ENCODE data around the gene PRSS8.
A peak's percentile ranks its signal among the peaks of the same experiment; 100 is the strongest.

PRSS8 gene

DNA sequence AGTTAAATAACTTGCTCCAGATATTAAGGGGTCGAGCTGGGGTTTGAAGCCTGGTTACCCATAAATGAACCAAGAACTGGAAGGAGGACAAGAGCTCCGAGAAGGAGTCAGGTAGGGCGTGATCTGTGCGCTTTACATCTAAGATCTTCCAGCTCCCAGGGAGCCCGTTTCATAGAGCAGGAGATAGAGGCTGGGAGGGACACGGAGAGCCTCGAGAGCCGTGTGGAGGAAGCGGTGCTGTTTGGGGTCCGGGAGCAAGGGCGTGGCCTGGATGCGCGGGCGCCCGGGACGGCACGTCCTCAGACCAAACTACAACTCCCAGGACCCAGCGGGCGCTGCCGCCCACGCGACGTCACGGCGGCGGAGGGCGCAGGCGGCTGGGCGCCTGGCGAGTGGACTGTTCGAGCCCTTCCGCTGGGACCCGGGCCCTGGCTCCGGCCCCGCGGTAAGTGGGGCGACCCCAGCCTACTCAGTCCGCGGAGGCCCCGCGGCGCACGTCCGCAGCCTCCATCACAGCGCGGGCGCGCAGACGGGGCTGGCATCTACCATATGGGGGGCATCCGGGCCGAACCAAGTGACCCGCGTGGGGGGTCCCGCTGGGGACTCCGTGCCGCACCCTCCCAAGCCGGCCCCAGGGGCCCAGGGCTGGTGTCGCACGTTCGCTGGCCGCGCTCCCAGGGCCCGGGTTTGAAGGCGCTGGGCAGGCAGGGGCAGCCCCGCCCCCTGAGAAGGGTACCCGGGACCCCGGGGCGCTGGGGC, 27.3 kb downstream of the PRSS8 start, which contains the start of gene BCKDK:
TSS of gene BCKDK (plus strand) at position 352 of the 759 bp plus-strand sequence. CDS start 838 bp downstream, outside the sequence.
- Histone ChIP-seq H2BK15ac (ENCODE audit: low read depth, poor library complexity, severe bottlenecking) (peak within 1 kb of the TSS; percentile 92), H2BK5ac (ENCODE audit: low read depth, low read length, poor library complexity, severe bottlenecking) (peak within 1 kb of the TSS; percentile 3), H3K23ac (ENCODE audit: low read length in 2 of 2) (peak within 1 kb of the TSS in 1 of 2 experiments; percentile 74), H4K8ac (ENCODE audit: low read length) (peak within 1 kb of the TSS; percentile 85), H3K4ac (ENCODE audit: low read depth in 1 of 2, low read length in 2 of 2) (peak within 1 kb of the TSS; percentile 62 to 75), H3K79me1 (replicated peaks; ENCODE audit: low read length, poor library complexity, severe bottlenecking) (peaks cover 40% of the 10 kb centered on the region), H3K18ac (ENCODE audit: low read depth in 1 of 2, low read length in 2 of 2) (peak within 1 kb of the TSS; percentile 73 to 90), H3K9ac (ENCODE audit: low read length) (peak within 1 kb of the TSS; percentile 90), H2BK12ac (ENCODE audit: low read length in 2 of 2) (peak within 1 kb of the TSS in 1 of 2 experiments; percentile 57), H3K9me3 (ENCODE audit: control insufficient read depth, low read length) (no peaks in the 10 kb centered on the region), H3K36me3 (ENCODE audit: control insufficient read depth in 1 of 2, insufficient read depth in 2 of 2, low read depth in 1 of 2, low read length in 2 of 2) (peaks cover 40 to 43% of the 10 kb centered on the region in 2 experiments), H3K4me1 (ENCODE audit: control insufficient read depth, insufficient read depth, low read depth, low read length) (peaks cover 29% of the 10 kb centered on the region), H3K27ac (ENCODE audit: low read length, poor library complexity, severe bottlenecking) (no peak within 1 kb of the TSS), H3K4me2 (ENCODE audit: low read length, poor library complexity, severe bottlenecking) (peak within 1 kb of the TSS; percentile 99), H3K4me3 (ENCODE audit: insufficient read depth in 1 of 2, low read depth in 1 of 2, low read length in 2 of 2) (peak within 1 kb of the TSS; percentile 81 to 88), H3K27me3 (ENCODE audit: control insufficient read depth in 1 of 2, insufficient read depth in 1 of 2, low read length in 2 of 2) (no peaks in the 10 kb centered on the region), H3K14ac (ENCODE audit: low read length in 2 of 2) (peak within 1 kb of the TSS; percentile 5 to 76), H2AFZ (ENCODE audit: low read depth, low read length) (peak within 1 kb of the TSS; percentile 87), H2BK120ac (ENCODE audit: low read depth, low read length) (peak within 1 kb of the TSS; percentile 42), H2AK5ac (ENCODE audit: low read length, severe bottlenecking) (peak within 1 kb of the TSS; percentile 23), H4K91ac (ENCODE audit: low read length) (peak within 1 kb of the TSS; percentile 64)
- DNase-seq, result peak; percentile 57
- 6% methylated on average over 58 of the region's 68 CpGs for WGBS

GRCh38 chr16:31107465-31107867, 28.1 kb downstream of the PRSS8 start:
- H2BK5ac ChIP-seq (ENCODE audit: low read depth, low read length, poor library complexity, severe bottlenecking), result no peak overlapping the region

DNA sequence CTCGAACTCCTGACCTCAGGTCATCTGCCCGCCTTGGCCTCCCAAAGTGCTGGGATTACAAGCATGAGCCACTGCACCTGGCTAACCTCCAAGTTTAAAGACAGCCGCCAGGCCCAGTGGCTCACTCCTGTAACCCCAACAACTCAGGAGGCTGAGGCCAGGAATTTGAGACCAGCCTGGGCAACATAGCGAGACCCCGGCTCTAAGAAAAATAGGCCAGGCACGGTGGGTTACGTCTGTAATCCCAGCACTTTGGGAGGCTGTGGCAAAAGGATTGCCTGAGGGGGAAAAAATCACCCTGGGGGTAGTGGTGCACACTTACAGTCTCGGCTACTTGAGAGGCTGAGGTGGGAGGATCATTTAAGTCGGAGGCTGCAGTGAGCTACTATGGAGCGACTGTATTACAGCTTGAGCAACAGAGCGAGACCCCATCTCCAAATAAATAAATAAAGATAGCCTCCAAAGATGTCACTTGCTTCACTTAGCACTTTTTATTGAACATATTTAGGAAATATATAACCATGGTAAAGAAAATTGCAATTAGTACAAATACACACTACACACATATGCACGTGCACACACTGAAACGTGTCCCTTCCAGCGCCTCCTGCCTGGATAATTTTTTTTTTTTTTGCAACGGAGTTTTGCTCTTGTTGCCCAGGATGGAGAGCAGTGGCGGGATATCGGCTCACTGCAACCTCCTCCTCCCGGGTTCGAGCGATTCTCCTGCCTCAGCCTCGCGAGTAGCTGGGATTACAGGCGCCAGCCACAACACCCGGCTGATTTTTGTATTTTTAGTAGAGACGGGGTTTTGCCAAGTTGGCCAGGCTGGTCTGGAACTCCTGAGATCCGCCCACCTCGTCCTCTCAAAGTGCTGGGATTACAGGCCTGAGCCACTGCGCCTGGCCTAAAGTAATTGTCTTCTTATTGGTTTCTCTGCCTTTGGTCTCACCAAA, 28.7 kb downstream of the PRSS8 start:
- Histone ChIP-seq H2AFZ (ENCODE audit: low read depth, low read length) (no peak overlapping the region), H4K91ac (ENCODE audit: low read length) (no peak overlapping the region), H3K9ac (ENCODE audit: low read length) (no peak overlapping the region), H2BK15ac (ENCODE audit: low read depth, poor library complexity, severe bottlenecking) (no peak overlapping the region), H3K27me3 (ENCODE audit: control insufficient read depth in 1 of 2, insufficient read depth in 1 of 2, low read length in 2 of 2) (no peaks in the 10 kb centered on the region), H4K8ac (ENCODE audit: low read length) (no peak overlapping the region), H3K9me3 (ENCODE audit: control insufficient read depth, low read length) (no peaks in the 10 kb centered on the region), H3K4me2 (ENCODE audit: low read length, poor library complexity, severe bottlenecking) (no peak overlapping the region), H3K4ac (ENCODE audit: low read depth in 1 of 2, low read length in 2 of 2) (no peak overlapping the region), H3K27ac (ENCODE audit: low read length, poor library complexity, severe bottlenecking) (no peak overlapping the region), H2BK5ac (ENCODE audit: low read depth, low read length, poor library complexity, severe bottlenecking) (no peak overlapping the region), H3K14ac (ENCODE audit: low read length in 2 of 2) (no peak overlapping the region), H2BK12ac (ENCODE audit: low read length in 2 of 2) (no peak overlapping the region), H3K18ac (ENCODE audit: low read depth in 1 of 2, low read length in 2 of 2) (no peak overlapping the region), H3K23ac (ENCODE audit: low read length in 2 of 2) (no peak overlapping the region), H2AK5ac (ENCODE audit: low read length, severe bottlenecking) (no peak overlapping the region), H3K4me1 (ENCODE audit: control insufficient read depth, insufficient read depth, low read depth, low read length) (peaks cover 25% of the 10 kb centered on the region), H3K36me3 (ENCODE audit: control insufficient read depth in 1 of 2, insufficient read depth in 2 of 2, low read depth in 1 of 2, low read length in 2 of 2) (peaks cover 25 to 28% of the 10 kb centered on the region in 2 experiments), H3K4me3 (ENCODE audit: insufficient read depth in 1 of 2, low read depth in 1 of 2, low read length in 2 of 2) (no peak overlapping the region), H2BK120ac (ENCODE audit: low read depth, low read length) (no peak overlapping the region), H3K79me1 (replicated peaks; ENCODE audit: low read length, poor library complexity, severe bottlenecking) (peaks cover 29% of the 10 kb centered on the region)
- no peak for DNase-seq
- WGBS, result 96% methylated on average over 24 of the region's 28 CpGs

More at GRCh38 chr16:31107465-31107867, 28.1 kb downstream of the PRSS8 start:
- H3K36me3 ChIP-seq (ENCODE audit: control insufficient read depth in 1 of 2, insufficient read depth in 2 of 2, low read depth in 1 of 2, low read length in 2 of 2), result peaks cover 32 to 35% of the 10 kb centered on the region in 2 experiments
- no peak overlapping the region for H3K18ac ChIP-seq (ENCODE audit: low read depth in 1 of 2, low read length in 2 of 2)
- no peak overlapping the region for H4K91ac ChIP-seq (ENCODE audit: low read length)
- H3K4ac ChIP-seq (ENCODE audit: low read depth in 1 of 2, low read length in 2 of 2), result peak overlapping the region in 1 of 2 experiments; percentile 32
- H3K4me1 ChIP-seq (ENCODE audit: control insufficient read depth, insufficient read depth, low read depth, low read length), result peaks cover 25% of the 10 kb centered on the region
- no peak overlapping the region for H3K4me3 ChIP-seq (ENCODE audit: insufficient read depth in 1 of 2, low read depth in 1 of 2, low read length in 2 of 2)
- H3K4me2 ChIP-seq (ENCODE audit: low read length, poor library complexity, severe bottlenecking), result no peak overlapping the region
- 90% methylated on average over 6 of the region's 6 CpGs for WGBS
- H3K27ac ChIP-seq (ENCODE audit: low read length, poor library complexity, severe bottlenecking), result no peak overlapping the region
- H3K14ac ChIP-seq (ENCODE audit: low read length in 2 of 2), result no peak overlapping the region
- H3K79me1 ChIP-seq (replicated peaks; ENCODE audit: low read length, poor library complexity, severe bottlenecking), result peaks cover 36% of the 10 kb centered on the region
- H3K9ac ChIP-seq (ENCODE audit: low read length), result no peak overlapping the region
- peak overlapping the region in 1 of 2 experiments; percentile 10 for H2BK12ac ChIP-seq (ENCODE audit: low read length in 2 of 2)
- no peaks in the 10 kb centered on the region for H3K27me3 ChIP-seq (ENCODE audit: control insufficient read depth in 1 of 2, insufficient read depth in 1 of 2, low read length in 2 of 2)
- no peak overlapping the region for H4K8ac ChIP-seq (ENCODE audit: low read length)
- peak overlapping the region; percentile 16 for H2AFZ ChIP-seq (ENCODE audit: low read depth, low read length)
- H3K9me3 ChIP-seq (ENCODE audit: control insufficient read depth, low read length), result no peaks in the 10 kb centered on the region
- DNase-seq, result no peak
- no peak overlapping the region for H2AK5ac ChIP-seq (ENCODE audit: low read length, severe bottlenecking)
- H2BK15ac ChIP-seq (ENCODE audit: low read depth, poor library complexity, severe bottlenecking), result no peak overlapping the region
- H3K23ac ChIP-seq (ENCODE audit: low read length in 2 of 2), result no peak overlapping the region
- H2BK120ac ChIP-seq (ENCODE audit: low read depth, low read length), result no peak overlapping the region
